ENCODE data around the gene MPV17L2.

The MPV17L2 gene

GRCh38 chr19:18160971-18161635 lies 31.9 kb upstream of the MPV17L2 start:
- peak; percentile 20 for DNase-seq

- DNase-seq, result no peak
These were observed 31.4 kb upstream of the MPV17L2 start for GRCh38 chr19:18161636-18162002.

- no peak for DNase-seq
These were observed 28.9 kb upstream of the MPV17L2 start for GRCh38 chr19:18164072-18164471.

- DNase-seq, result no peak
These were observed 27.0 kb upstream of the MPV17L2 start for GRCh38 chr19:18165794-18166544.

- DNase-seq, result no peak
These were observed 26.0 kb upstream of the MPV17L2 start for GRCh38 chr19:18167011-18167410.

- no peak for DNase-seq
These were observed 24.9 kb upstream of the MPV17L2 start for GRCh38 chr19:18167975-18168645.

GRCh38 chr19:18168673-18169381 lies 24.2 kb upstream of the MPV17L2 start:
- DNase-seq, result no peak

GRCh38 chr19:18170714-18171255 lies 22.2 kb upstream of the MPV17L2 start:
- DNase-seq, result no peak

GRCh38 chr19:18171605-18172327 lies 21.3 kb upstream of the MPV17L2 start:
- no peak for DNase-seq

- DNase-seq, result no peak
These were observed 20.5 kb upstream of the MPV17L2 start for GRCh38 chr19:18172331-18173053.

GRCh38 chr19:18173054-18173571 lies 19.9 kb upstream of the MPV17L2 start:
- DNase-seq, result peak; percentile 35

- peak; percentile 83 for DNase-seq
These were observed 19.3 kb upstream of the MPV17L2 start, which contains the start of gene IFI30 for GRCh38 chr19:18173572-18174288. Gene IFI30 (plus strand): TSS chr19:18173813. CDS start chr19:18173842, 29 bp downstream.

GRCh38 chr19:18174983-18175382 lies 18.0 kb upstream of the MPV17L2 start:
- no peak for DNase-seq

- no peak for DNase-seq
These were observed 16.4 kb upstream of the MPV17L2 start for GRCh38 chr19:18176367-18177310.

GRCh38 chr19:18179957-18180356 lies 13.1 kb upstream of the MPV17L2 start:
- peak; percentile 16 for DNase-seq

GRCh38 chr19:18183529-18183928 lies 9.5 kb upstream of the MPV17L2 start:
- DNase-seq, result no peak

- DNase-seq, result no peak
These were observed 7.5 kb upstream of the MPV17L2 start for GRCh38 chr19:18185538-18185937.

- DNase-seq, result no peak
These were observed 2.7 kb upstream of the MPV17L2 start for GRCh38 chr19:18190278-18190677.

- DNase-seq, result no peak
These were observed 1.4 kb upstream of the MPV17L2 start for GRCh38 chr19:18191640-18192062.
